Fibroblast of gingiva (primary cell): Measurements from ENCODE around the gene CORO2A.

Experiments
- DNase-seq: peaks from one replicate; pipeline ENCODE4 v3.0.0-alpha.2; 2011; ENCODE audit warnings: low read depth

The CORO2A gene

DNA sequence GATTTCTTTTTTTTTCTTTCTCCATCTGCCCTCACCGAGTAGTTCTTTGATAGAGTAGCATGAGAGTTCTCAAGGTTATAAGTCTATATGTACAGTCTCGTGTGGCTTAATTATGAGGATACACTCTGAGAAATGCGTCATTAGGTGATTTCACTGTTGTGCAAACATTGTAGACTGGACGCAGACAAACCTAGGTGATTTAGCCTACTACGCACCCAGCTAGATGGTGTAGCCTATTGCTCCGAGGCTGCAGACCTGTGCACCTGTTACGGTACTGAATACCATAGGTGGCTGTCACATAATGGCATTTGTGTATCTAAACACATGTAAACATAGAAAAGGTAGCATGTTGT lies 26.9 kb upstream of the CORO2A start:
- no peak for DNase-seq

DNA sequence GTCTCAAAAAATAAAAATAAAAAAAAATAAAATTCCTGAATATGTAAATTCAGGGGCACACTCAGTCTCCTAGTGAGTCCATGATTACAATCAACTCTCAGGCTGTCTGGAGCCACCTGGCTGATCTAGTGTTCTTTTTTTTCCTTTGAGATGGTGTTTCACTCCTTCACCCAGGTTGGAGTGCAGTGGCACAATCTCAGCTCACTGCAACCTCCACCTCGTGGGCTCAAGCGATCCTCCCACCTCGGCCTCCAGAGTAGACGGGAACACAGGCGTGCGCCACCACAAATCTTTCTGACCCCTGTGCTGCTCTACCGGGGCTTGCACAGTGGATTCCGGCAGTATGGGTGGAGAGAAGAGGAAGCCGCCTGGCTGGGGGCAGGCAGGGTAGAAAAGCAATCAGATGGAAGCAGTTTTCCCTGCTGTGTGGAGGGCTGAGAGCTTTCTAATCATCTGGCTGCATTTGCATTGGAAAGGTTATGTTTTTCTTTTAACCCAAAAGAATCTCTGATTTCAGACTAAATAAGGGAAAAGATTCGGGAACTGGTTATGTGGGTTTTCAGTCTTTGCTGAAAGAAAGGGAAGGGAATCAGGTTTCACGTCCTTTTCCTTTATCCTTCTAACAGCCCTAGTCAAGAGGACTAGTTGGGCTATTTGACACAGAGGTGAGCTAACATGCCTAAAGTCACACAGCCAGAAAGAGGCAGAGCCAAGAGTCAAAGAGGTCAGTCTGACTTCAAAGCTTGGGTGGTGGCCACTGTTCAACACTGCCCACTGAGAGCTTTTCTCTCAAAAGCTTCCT lies 26.3 kb upstream of the CORO2A start:
- DNase-seq, result no peak

- no peak for DNase-seq
Observed at GRCh38 chr9:98217255-98217654, 24.8 kb upstream of the CORO2A start.

GRCh38 chr9:98216391-98216790 lies 24.0 kb upstream of the CORO2A start:
- DNase-seq, result no peak

- DNase-seq, result peak; percentile 27
Observed at GRCh38 chr9:98215821-98216220, 23.4 kb upstream of the CORO2A start.

GRCh38 chr9:98215271-98215670 lies 22.8 kb upstream of the CORO2A start:
- DNase-seq, result peak; percentile 27

GRCh38 chr9:98214811-98215210 lies 22.4 kb upstream of the CORO2A start:
- peak; percentile 38 for DNase-seq

GRCh38 chr9:98211260-98211659 lies 18.8 kb upstream of the CORO2A start:
- DNase-seq, result no peak

DNA sequence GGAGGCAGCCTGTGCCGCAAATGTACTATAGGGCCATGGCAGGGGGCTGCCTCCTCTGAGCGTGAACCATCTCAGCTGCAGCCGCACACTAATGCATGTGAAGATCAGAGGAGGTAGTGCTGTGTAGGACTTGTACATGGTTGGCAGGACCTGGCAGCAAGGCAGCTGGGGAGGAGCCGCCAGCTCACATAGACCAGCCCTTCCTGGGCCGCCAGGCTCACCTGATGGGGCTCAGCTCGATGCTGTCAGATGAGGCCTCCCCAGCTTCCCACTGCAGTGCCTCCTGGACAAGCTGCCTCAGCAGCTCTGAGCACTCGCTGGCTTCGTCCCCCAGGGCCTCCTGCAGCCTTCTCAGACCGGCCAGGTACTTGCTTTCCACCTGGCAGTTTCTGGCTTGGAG lies 18.0 kb upstream of the CORO2A start:
- DNase-seq, result no peak

DNA sequence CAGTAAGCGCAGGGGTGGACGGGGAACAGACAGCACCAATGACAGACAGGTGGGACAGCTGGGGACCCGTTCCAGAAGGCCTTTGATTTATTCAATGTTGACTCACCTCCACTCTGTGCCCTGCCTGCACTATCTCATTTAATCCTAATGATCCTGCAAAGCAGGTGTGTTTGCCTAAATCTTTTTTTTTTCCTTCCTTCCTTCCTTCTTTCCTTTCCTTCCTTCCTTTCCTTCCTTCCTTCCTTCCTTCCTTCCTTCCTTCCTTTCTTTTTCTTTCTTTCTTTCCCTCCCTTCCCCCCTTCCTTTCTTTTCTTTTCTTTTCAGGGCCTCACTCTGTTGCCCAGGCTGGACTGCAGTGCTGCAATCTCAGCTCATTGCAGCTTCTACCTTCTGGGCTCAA lies 17.1 kb upstream of the CORO2A start:
- DNase-seq, result no peak

GRCh38 chr9:98208635-98209034 lies 16.2 kb upstream of the CORO2A start:
- DNase-seq, result no peak

DNA sequence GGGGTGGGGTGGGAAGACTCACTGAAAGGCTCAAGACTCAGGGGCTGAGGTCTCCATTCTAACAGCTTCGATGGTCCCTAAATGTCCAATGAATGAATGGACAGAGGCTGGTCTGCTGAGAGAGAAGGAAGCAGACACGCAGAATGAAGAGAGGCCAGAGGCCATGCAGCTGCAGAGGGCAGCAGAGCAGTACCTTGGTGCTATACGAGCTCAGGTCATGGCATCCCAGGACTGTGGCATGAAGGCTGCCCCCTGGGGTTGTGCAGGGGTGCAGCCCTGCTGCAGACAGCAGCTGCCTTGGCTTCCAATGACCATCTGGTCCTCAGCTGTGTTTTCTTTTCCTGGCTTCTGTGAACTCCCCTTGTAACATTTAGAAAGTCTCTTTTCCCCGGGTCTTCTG lies 15.2 kb upstream of the CORO2A start:
- DNase-seq, result no peak

- no peak for DNase-seq
Observed at GRCh38 chr9:98206754-98207153, 14.3 kb upstream of the CORO2A start.

DNA sequence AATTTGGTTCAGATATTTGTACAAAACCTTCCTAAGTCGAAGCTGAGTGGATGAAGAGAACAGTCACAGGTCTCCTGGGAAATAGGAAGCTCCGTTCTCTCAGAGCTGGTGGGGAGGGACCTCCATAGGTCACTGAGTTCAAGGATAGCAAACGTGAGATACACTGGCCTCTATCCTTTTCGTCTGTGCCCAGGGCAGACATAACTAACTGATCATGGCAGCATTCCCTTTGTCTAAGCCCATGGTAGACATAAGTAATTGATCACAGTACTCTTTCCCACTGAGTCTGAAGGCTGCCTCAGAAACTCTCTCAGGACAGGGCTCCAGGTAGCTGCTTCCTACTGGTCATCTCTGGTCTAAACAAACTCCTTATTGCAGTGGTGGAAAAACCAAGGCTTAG lies 12.3 kb upstream of the CORO2A start:
- no peak for DNase-seq

GRCh38 chr9:98203153-98203552 lies 10.7 kb upstream of the CORO2A start:
- no peak for DNase-seq

DNA sequence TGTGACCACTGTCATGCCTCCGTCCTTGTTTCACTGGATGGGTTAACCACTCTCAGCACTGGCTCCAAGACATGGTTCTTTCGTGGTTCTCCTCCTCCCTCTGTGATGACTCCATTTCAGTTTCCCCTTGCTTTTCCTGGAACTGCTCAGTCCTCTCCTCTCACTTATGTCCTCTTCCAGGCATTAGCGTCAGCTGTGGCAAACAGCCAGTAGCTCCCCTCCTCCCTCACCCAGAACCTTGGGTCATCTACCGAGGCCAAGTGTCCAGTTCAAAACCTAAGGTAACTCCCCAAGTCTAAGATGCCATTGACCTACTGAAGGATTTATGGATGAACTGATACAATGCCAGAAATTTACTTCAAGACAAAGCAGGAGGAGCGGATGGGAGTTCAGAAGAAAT lies 9.8 kb upstream of the CORO2A start:
- DNase-seq, result no peak

DNA sequence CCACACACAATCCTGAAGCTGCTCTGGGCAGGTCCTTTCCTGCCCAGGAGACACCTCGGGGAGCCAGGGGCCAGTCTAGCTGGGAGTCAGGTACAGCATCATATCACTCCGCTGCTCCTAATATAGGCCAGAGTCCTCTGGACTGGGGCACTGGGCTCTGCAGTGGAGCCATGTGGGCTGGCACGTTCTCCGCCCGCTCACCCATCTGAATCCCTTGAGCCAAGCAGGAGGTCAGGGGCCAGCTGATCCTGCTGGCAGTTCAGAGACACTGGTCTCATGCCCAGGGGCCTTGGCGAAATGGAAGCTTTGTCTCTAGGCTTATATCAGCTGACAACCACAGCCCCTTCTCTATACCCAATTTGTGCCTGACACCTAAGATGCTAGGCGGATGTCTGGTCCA lies 9.3 kb upstream of the CORO2A start:
- no peak for DNase-seq

DNA sequence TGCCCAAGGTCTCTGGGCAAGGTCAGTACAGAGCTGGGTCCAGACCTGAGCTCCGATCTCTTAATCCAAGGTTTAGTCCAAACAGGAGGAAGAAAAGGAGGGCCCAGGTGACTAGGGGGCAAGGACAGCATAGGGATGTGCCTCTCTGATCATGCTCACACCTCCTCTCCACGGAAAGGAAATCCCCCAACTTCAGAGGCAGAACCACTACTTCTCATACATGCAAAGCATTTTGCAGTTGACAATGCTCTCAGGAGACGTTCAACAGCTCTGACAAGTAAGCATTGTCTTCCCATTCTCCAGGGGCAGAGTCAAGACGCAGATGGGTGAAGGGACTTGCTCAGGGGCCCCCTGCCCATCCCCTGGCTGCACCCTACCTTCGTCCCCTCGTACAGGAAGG lies 8.7 kb upstream of the CORO2A start:
- DNase-seq, result no peak

DNA sequence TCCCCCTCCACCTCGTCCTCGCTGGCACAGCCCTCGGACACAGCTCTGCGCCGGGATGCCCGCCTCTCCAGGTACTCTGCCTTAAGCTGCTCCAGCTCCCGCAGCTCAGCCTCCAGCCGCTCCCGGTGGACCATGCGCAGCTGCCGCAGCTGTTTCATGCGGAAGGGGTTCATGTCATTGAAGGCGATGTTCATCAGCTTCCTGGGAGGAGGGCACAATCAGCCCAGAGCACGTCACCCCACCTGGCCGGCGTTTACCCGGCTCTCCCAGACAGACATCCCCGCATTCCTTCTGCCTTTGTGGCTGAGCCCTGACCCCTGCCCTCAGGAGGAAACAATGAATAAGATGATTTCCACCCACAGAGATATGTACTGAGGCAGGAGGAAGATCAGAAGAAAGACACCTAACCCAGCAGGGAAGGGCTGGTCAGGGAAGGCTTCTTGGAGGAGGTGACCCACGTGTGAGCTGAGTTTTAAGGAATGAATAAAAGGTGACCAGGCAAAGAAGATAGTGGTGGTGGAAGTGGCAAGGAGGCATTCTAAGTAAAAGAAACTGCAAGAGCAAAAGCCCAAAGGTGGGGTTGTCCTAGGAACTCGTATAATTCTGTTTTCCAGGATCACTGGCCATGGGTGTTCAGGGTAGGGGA lies 7.1 kb upstream of the CORO2A start:
- no peak for DNase-seq

DNA sequence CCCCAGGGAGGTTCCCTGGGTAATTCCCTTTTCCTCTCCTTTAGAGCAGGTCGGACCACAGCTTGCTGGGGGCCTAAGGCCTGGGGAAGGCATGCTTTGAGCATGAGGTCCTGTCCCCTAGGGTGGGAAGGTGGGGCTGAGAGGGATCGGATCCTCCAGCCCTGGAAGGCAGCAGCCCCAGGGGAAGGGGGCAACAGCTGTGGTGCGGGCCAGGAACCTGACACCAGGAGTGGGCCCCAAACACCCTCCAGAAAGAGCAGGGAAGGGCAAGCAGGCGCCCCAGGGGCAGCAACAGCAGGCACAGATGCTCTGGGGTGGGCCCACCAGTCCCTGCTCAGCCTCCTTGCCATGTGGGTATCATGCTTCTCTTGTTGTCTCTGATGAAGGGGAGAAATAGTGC lies 3.2 kb upstream of the CORO2A start:
- DNase-seq, result no peak

DNA sequence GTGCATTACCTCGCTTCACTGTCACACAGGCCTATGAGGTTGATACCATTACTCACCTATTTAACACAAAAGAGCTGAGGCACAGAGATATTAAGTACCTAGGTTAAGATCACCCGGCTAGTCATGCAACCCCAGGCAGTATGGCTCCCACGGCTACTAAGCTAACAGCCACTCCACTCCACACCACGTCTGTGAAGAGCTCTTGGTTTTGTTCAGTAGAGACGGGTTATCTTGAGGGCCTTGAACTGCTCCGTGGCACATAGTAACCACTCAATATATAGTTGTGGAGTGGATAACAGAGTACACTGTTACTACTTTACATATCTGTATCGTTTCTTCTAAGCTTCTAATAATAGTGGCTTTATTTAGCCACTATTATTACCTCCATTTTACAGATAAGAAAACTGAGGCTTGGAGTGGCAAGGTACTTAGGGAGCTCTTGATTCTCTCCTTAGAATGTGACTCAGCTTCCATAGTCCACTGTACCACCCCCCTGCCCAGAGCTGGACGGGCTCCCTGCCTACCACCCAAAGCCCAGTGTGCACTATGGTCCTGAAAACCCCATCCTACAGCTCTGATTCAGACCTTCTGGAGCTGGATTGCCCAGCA lies 1.0 kb upstream of the CORO2A start:
- DNase-seq, result no peak

- DNase-seq, result no peak
Observed at GRCh38 chr9:98191671-98192502, 550 bp downstream of the CORO2A start.

GRCh38 chr9:98191181-98191608 lies 1.2 kb downstream of the CORO2A start:
- DNase-seq, result no peak
